ENCODE measurements around the gene RAB41.

DNA sequence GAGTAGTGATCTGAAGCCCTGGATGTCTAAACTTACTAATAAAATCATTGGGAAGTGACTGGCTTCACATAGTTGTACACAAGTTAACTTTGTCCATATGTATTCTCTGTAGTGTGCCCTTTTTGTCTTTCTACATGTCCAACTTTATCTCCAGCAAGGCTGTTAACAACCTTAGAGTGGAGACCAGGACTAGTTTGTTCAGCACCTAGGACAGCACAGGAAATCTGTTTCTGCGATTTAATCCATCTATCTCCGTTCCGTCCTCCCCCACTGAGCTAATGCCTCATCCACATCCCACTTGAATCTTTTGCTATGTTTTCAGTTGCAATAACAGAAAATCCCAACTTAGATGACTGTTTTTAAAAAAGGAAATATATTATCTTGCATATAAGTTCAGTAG, 17.2 kb upstream of the RAB41 start:
- no peak for TF ChIP-seq CTCF (IDR thresholded peaks at IDR 0.05)
- TF ChIP-seq POLR2A (IDR thresholded peaks at IDR 0.05) = no peak
